Activated CD4-positive, alpha-beta T cell treated with anti-CD3 and anti-CD28 coated beads for 4 hours (primary cell): ENCODE data around the gene STIM1.
"Not testable (repeated sequence)": the region's sequence is repeated elsewhere in the genome, so short reads cannot be mapped to it uniquely, and the experiment has no call there.

Experiments used
- DNase-seq, 2 donors: peaks; one replicate each; pipeline ENCODE4 v3.0.0-alpha.2; 2020

The STIM1 gene

DNA sequence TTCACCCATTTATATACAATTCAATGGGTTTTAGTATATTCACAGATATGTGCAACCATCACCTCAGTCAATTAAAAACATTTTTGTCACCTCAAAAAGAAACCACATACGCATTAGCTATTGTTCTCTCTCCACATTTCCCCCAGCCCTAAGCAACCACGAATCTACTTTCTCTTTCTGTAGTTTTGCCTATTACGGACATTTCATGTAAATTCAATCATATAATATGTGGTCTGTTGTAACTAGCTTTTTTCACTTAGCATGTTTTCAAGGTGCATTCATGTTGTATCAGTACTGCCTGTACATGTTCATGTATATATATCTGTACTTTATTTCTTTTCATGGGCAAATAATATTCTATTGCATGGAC lies 134.4 kb downstream of the STIM1 start:
- no peak for DNase-seq

DNA sequence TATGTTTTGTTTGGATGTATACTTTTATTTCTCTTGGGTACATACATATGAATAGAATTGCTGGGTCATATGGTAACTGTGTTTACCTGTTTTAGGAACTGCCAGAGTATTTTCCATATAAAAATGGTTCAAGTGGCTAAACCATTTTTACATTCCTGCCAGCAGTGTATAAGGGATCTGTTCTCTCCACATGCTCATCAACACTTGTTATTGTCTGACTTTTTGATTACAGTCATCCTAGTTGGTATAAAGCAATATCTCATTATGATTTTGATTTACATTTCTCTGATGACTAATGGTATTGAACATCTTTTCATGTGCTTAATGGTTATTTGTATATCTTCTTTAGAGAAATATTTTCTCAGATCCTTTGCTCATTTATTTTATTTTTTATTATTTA lies 134.9 kb downstream of the STIM1 start:
- DNase-seq, result no peak

DNA sequence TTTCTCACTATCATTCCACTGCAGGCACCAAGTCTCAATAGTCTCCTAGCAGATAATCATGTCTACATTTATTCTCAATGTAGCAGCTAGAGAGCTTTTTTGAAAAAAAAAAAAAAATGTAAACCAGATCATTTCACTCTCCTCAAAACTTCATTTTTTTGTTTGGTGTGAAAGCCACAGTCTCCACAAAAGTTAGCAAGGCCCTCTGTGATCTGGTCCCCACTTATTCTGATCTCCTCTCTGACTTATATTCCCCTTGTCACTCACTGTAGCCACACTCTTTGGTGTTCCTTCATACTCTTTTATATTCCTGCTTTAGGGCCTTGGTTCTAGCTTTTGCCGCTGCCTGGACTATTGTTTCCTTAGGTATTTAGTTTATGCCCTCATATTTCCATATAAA lies 137.5 kb downstream of the STIM1 start:
- no peak for DNase-seq

DNA sequence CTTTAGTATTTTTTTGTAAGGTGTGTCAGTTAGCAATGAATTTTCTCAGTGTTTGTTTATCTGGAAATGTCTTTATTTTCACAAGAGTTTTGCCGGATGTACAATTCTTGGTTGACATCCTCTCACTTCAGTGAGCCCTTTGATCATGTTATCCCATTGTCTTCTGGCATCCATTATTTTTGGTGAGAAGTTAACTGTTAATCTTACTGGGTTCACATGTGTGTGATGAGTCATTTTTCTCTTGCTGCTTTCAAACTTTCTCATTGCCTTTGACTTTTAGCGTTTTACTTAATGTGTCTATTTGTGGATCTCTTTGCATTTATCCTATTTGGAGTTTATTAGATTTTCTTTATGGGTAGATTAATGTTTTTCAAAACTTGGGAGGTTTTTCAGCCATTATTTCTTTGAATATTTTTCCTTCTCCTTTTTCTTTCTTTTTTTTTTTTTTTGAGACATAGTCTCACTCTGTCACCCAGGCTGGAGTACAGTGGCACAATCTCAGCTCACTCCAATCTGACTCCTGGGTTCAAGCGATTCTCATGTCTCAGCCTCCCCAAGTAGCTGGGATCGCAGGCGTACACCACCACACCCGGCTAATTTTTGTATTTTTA lies 138.7 kb downstream of the STIM1 start:
- no peak for DNase-seq

DNA sequence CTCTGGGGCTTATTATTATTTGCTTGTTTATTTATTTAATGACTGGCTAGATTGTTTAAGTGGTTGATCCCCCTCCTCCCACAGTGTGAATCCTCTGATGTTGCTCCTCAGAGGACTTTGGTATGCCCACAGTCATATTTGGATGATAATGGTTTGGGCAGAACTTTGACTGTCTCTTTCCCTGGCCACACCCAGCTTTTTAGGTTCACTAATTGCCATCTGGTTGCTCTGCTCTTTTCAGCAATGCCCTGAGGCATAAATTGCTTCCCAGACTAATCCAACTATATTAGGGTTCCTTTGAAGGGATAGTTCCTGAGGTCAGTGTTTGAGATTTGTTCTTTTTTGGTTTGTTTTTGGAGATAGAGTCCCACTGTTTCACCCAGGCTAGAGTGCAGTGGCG lies 139.8 kb downstream of the STIM1 start:
- DNase-seq, result no peak

DNA sequence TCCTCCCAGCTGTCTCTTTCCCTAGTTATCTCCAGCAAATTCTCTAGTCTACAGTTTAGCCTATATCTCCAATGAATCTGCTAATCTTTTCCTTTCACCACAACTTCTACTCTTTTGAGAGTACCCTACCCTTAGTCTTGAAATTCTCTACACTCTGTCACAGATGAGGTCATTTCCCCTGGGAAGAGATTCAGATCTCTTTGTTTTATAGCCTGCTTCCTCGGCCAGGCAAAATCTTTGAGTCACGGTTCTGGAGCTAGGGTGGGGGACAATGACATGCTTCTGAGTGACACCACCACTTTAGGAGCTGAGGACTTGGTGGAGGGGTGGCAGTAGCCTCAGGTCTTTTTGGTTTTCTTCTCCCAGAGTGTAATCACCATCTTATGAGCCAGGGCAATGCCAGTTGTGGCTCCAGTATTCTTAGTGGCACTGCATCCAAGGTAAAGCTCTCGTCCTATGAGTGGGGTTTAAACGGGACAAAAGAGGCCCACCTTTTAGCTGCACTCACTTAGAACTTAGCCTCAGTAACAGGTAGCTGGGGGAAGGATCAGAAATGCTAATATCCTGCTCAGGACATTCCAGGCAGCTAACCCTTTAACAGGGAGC lies 140.6 kb downstream of the STIM1 start:
- DNase-seq, result no peak

DNA sequence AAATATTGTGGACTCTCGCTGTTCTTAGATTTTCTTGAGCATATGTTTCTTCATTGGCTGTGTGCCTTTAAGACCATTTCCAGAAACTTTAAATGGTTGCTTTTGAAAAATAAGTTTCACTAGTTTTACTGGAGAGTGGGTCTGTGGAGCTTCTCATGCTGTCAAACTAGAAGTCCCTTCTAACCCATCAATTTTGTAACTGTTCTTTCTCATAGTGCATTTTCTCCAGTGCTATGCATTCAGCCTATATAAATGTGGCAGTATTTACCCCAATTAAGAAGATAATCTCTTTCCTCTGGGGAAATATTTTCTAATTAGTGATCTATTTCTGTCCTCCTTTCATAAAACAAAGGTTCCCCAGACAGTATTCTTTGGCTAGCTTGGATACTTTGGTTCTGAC lies 141.2 kb downstream of the STIM1 start:
- no peak for DNase-seq

DNA sequence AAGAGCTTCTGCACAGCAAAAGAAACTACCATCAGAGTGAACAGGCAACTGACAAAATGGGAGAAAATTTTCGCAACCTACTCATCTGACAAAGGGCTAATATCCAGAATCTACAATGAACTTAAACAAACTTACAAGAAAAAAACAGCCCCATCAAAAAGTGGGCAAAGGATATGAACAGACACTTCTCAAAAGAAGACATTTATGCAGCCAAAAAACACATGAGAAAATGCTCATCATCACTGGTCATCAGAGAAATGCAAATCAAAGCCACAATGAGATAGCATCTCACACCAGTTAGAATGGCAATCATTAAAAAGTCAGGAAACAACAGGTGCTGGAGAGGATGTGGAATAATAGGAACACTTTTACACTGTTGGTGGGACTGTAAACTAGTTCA lies 149.3 kb downstream of the STIM1 start:
- DNase-seq, result not testable (repeated sequence)

DNA sequence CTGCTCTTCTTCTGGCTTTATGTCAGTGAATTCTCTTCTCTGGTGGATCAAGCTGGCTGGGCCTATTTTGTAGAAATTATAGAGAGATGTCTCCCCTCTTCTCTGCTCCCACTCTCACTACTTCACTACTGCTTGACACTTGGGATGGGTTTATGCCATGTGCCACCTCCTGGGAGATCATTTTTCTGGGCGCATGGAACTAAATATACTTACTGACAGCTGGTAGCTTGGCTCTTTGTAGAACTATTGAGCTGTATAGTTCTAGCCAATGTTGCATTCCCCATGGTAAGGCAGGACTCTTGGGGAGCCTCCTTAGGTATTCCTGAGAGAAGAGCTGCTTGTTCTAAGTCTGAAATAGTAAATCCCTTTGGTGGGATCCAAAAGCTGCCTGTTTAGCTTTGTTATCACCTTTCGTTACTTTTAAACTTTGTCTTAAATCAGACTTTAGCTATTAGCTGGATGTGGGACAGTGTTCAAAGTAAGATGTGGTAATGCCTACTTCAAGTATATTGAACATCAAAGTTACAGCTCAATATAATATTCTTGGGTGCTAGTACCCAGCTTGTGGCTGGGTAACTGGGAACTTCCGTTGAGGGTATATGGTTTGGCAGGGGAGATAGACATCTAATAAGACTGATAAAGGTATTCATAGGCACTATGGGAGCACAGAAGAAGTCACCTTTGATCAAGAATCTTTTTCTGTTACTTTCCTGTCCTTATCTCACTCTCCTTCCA lies 151.6 kb downstream of the STIM1 start:
- DNase-seq, result no peak

DNA sequence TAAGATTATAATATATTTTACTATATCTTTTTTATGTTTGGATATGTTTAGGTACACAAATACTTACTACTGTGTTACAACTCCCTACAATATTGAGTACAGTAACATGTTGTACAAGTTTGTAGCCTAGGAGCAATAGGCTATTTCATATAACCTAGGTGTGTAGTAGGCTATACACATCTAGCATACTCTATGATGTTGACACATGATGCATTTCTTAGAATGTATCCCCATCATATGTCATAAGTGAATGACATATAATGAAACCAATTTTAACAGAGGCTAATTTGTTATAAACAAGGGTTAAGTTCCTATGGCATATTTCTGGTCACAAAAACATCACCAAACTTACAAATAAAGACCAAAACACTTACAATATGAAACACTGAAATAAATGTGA lies 152.7 kb downstream of the STIM1 start:
- no peak for DNase-seq

DNA sequence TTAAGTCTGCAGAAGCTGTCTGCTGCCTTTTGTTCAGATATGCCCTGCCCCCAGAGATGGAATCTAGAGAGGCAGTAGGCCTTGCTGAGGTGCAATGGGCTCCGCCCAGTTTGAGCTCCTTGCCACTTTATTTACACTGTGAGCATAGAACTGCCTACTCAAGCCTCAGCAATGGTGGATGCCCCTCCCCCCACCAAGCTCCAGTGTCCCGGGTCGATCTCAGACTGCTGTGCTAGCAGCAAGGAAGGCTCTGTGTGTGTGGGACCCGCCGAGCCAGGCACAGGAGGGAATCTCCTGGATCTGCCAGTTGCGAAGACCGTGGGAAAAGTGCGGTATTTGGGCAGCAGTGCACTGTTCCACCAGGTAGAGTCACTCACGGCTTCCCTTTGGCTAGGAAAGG lies 161.1 kb downstream of the STIM1 start:
- not testable (repeated sequence) for DNase-seq

DNA sequence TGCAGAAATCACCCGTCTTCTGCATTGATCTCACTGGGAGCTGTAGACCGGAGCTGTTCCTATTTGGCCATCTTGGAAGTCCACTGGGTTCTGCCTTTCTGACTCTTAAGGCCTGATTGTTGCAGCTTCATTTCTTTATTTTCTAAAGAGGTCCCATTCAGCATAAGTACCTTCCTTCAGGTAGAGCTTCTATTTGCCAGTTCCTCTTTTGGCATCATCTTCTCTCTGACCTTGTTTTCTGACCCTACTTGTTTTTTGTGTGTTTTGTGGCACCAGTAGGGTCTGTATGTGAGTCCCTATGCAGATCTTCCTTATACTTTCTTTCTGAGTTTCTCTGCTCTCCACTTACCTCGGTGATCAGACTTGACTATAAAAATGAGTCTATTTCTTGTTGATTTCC lies 161.7 kb downstream of the STIM1 start:
- no peak for DNase-seq

DNA sequence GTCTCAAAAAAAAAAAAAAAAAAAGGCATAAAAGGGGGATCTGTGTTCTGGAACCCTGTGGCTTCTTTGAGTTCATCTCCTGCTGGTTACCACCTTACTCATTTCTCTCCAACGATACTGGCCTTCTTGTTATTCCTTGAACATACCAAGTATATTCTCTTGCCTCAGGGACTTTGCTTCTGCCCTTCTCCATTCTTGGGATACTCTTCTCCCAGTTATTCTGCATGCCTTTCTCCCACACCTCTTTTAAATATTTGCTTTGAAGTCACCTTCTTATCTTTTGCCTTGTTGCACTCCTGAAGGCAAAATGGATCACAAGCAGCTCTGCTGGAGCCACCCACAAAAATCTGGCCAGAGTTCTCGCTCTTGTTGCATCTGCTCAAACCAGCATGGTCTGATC lies 163.2 kb downstream of the STIM1 start:
- DNase-seq, result no peak

DNA sequence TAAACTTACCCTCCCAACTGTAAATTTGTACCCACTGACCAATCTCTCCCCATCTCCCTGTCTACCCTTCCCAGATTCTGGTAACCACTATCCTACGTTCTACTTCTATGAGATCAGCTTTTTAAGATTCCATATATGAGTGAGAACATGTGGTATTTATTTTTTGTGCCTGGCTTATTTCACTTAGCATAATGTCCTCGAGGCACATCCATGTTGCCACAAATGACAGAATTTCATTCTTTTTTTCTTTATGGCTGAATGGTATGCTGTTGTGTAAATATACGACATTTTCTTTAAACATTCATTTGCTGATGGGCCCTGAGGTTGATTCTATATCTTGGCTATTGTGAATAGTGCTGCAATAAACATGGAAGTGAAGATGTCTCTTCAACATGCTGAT lies 164.4 kb downstream of the STIM1 start:
- DNase-seq, result no peak

DNA sequence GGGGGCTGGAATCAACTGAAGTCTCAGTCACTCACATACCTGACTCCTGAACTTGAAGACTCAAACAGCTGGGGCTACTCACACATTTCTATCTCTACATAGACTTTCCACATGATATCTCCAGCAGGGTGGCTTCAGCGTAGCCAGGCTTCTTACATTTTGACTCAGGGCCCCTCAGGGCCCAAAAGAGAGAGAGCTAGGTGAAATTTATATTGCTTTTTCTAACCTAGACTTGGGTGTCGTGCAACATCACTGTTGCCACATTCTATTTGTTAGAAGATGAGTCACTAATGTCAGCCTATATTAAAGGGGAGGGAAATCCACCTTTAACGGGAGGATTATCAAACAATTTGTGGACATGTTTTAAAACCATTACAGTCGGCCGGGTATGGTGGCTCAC lies 167.2 kb downstream of the STIM1 start:
- DNase-seq, result no peak

DNA sequence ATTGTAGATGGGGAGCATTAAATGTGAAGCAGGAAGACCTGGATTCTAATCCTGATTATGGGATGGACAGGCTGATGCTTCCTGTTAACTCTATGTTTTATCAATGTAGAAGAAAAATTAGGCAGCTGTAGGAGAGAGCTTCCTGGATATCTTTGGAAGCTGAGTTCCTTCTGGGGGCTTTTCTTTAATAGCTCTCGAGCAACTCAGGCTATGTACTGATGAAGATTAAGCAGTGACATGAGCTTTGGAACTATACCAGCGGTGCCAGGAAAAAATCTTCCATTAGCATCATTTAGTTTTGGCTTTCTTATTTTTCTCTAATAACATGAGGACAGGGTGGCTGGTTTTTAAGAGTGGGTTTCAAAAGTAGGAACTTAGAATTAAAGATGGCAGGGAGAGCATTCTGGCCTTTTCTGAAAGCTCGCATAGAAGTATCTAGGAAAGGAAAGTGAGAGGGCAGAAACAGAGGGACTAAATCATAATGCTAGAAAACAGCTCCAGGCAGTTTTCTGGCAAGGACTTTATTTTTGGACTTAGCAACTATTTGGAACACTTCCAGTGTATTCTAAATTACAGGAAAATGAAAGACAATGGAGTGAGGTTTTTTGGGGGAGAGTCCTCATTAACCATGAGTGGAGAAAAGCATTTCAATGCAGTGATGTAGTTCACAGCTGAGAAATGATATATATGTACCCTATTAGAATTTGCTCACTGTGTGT lies 169.9 kb downstream of the STIM1 start:
- no peak for DNase-seq

DNA sequence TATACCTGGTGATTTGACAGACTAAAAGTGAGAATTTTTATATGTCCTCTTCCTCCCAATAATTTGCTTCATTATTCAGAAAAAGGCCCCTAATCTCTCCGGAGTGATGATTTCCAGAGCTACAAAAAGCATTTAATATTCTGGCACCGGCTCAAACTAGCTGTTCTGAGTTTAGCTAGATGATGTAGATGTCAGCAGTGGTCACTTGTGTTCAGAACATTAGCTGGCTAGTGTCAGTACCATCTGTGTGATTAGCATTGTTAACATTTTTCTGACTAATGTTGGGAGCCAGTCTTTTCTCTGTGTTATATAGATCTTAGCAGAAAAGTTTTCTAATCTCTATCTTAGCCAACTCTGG lies 170.5 kb downstream of the STIM1 start:
- DNase-seq, result no peak

DNA sequence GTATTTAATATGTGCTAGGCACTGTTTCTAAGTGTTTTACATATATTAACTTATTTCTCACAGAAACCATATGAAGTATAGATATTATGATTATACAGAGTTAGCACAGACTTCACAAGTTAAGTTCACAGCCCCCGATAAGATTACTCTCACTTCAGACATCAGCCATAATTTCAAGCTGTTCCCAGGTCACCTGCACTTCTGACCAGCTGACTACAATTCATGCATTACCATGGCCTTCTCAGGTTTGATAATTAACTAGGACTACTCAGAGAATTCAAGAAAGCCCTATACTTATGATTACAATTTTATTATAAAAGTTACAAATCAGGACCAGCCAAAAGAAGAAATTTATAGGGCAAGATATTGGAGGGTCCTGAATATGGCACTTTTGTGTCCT lies 170.9 kb downstream of the STIM1 start:
- no peak for DNase-seq

DNA sequence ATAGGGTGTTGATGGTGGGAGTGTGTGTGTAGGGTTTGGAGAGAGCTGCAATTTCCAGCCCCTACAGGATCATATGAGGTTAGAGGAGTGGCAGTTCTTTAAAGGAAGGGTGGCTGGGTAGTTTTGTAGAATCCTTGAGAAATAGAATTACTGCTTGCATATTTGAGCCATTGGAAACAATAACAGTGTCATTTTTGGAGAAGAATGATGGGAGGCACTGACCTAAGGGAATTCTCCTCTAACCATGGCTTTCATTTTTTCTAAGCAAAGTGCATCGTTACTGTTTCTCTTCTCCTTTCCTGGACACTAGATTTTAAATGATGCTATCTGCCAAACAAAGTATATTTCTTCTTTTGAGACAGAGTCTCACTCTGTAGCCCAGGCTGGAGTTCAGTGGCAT lies 172.3 kb downstream of the STIM1 start:
- DNase-seq, result no peak

DNA sequence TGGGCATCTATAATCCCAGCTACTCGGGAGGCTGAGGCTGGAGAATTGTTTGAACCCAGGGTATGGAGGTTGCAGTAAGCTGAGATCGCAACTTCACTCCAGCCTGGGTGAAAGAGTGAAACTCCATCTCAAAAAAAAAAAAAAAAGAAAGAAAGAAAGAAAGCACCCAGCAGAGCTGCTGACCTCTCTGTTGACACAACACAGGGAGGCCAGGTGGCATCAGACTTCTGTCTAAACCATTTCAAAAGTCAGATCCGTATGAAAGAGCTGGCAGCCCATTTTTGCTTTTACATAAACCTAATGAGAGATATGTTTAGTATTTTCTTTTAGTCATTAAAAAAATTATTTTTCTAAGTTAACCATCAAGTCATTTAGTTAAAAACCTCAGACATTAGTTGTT lies 174.7 kb downstream of the STIM1 start:
- no peak for DNase-seq

DNA sequence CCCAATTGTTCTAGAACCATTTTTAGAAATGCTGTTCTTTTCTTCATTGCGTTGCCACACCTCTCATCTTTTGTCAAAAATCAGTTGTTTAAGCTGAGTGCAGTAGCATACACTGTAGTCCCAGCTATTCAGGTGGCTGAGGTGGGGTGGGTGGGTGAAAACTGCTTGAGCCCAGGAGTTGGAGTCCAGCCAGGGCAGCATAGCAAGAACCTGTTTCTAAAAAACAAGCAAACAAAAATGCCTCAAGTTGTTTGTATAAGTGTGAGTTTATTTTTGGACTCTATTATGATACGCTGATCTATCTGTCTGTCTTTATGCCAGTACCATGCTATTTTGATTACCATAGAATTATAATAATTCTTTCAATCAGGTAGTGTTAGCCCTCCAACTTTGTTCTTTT lies 176.6 kb downstream of the STIM1 start:
- no peak for DNase-seq

DNA sequence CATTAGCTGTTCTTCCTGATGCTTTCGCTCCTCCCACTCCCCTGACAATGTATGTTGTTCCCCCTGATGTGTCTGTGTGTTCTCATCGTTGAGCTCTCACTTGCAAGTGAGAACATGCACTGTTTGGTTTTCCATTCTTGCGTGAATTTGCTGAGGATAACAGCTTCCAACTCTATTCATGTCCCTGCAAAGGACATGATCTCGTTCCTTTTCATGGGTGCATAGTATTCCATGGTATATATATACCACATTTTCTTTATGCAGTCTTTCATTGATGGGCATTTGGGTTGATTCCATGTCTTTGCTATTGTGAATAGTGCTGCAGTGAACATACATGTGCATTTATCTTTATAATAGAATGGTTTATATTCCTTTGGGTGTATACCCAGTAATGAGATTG lies 180.5 kb downstream of the STIM1 start:
- DNase-seq, result no peak

DNA sequence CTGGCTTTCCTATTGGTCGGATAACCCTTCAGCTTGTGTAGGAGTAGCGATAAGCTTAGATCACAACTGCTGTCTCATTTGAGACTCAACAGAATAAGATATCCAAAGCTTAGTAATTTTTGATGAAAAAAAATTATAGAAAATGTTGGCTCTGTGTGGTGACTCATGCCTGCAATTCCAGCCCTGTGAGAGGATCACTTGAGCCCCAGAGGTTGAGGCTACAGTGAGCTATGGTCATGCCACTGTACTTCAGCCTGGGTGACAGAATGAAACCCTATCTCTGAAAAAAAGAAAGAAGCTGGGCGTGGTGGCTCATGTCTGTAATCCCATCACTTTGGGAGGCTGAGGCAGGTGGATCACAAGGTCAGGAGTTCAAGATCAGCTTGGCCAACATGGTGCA lies 183.5 kb downstream of the STIM1 start:
- no peak for DNase-seq

DNA sequence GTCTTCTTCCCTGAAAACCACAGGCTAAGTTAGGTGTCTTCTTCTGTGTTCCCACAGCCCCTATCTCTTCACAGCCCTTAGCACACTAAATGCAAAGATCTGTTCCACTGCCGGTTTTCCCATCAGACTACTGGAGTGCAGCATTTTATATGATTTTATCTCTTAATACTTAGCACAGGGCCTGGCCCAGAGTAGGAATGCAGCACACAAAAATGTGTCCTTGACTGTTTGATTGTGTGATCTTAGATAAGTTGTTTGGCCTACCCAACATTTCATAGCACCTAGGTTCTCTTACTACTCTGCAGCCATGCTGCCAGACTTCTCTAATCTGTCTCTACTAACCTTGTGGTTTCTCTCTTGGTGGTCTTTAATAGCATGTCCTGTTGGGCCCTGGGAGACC lies 185.0 kb downstream of the STIM1 start:
- DNase-seq, result no peak
